ENCODE results near the gene SMARCD1. TPM values are rescaled to one million over a fixed set of nuclear protein-coding genes. Genes with fewer than 3 reads are reported as not detected.

SMARCD1 gene
- total and polyA plus RNA-seq, 9 of the 15 experiments (the other 6 are each of a cell fraction or from before 2014, with no cell fraction given), result 0.86 to 91.7 (median 48.0) TPM

DNA sequence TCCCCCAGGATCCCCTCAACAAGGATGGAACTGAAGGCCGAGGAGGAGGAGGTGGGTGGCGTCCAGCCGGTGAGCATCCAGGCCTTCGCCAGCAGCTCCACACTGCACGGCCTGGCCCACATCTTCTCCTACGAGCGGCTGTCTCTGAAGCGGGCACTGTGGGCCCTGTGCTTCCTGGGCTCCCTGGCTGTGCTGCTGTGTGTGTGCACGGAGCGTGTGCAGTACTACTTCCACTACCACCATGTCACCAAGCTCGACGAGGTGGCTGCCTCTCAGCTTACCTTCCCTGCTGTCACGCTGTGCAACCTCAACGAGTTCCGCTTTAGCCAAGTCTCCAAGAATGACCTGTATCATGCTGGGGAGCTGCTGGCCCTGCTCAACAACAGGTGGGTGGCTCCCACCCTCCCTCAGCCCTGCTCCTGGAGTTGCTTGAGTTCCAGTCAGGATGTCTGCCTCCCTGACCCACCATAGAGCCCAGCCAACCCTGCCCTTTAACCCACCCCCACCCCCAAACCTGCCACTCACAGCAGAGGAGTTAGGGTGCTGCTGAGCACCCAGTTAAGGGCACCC lies 26.3 kb upstream of the SMARCD1 start:
- intact Hi-C loops (cut with micrococcal nuclease), result loop anchor here (5.0 kb wide), 1 partner anchor 282 kb away; no protein-coding TSS in a partner anchor
- no peak overlapping the region for H3K4me2 ChIP-seq (ENCODE audit: insufficient read depth, low read length)
- CTCF ChIA-PET (ENCODE audit: low intra/inter-chr PET ratio), result interaction anchor here (0.9 to 1.4 kb wide), 2 partner anchors 12 to 92 kb away, joined by 3 read pairs; no protein-coding TSS in a partner anchor
- BruUV-seq (replicated peaks), result no TSS peak
- WGBS (ENCODE audit: insufficient coverage, low coverage, missing lambda C conversion rate), result 40% methylated on average over 12 of the region's 15 CpGs
- in situ Hi-C loops (cut with MboI), result loop anchor here (5.0 kb wide), 1 partner anchor 282 kb away; no protein-coding TSS in a partner anchor
- H3K9ac ChIP-seq (ENCODE audit: insufficient read depth in 1 of 2, low read depth in 2 of 2, low read length in 2 of 2), result no peak overlapping the region
- H3K27ac ChIP-seq (ENCODE audit: extremely low read depth, low read depth, low read length), result no peak overlapping the region
- DNase-seq (ENCODE audit: extremely low read depth in 1 of 4, low spot score in 3 of 4) (no peak), ATAC-seq (no peak), FAIRE-seq (no peak)
- H4K20me1 ChIP-seq (replicated peaks; ENCODE audit: control insufficient read depth, insufficient read depth, low read length), result peaks cover 25% of the 10 kb centered on the region
- POLR2A ChIA-PET, result interaction anchor here (0.8 to 1.4 kb wide), 4 partner anchors 8 to 93 kb away, joined by 3 to 5 read pairs (median 3); no protein-coding TSS in a partner anchor
- H3K27me3 ChIP-seq (ENCODE audit: control insufficient read depth in 2 of 2, insufficient read depth in 2 of 2, low read length in 2 of 2), result peaks cover 14 to 56% of the 10 kb centered on the region in 2 experiments; a peak in 4 of 5 replicates
- peaks cover 8 to 30% of the 10 kb centered on the region in 2 experiments; a peak in 4 of 5 replicates for H3K4me1 ChIP-seq (replicated peaks in 1 of 2; ENCODE audit: control insufficient read depth in 2 of 2, insufficient read depth in 2 of 2, low read length in 2 of 2)
- no peaks in the 10 kb centered on the region for H3K9me3 ChIP-seq (replicated peaks; ENCODE audit: control insufficient read depth, insufficient read depth, low read depth, low read length)
- H3K36me3 ChIP-seq (ENCODE audit: control insufficient read depth, insufficient read depth, low read length), result no peaks in the 10 kb centered on the region
- no peaks in the 10 kb centered on the region for H3K79me2 ChIP-seq (ENCODE audit: control insufficient read depth, insufficient read depth, low read length)
- no peak overlapping the region for H3K4me3 ChIP-seq
- H2AFZ ChIP-seq (ENCODE audit: low read depth, low read length), result no peak overlapping the region
- H3K9me1 ChIP-seq (ENCODE audit: control insufficient read depth, insufficient read depth, low read length), result no peaks in the 10 kb centered on the region
- TF ChIP-seq CHD2 (IDR thresholded peaks at IDR 0.05; ENCODE audit: low read depth, low read length), result no peak
- no peak for TF ChIP-seq FOXK1 (CRISPR knock-in tag; IDR thresholded peaks at IDR 0.05; ENCODE audit: borderline replicate concordance)
- no peak for TF ChIP-seq ZNF778 (CRISPR knock-in tag; IDR thresholded peaks at IDR 0.05)
- no peak for TF ChIP-seq SMC3 (conservative IDR thresholded peaks at IDR 0.05; ENCODE audit: insufficient read depth, low read depth, low read length)
- TF ChIP-seq NCOA2 (IDR thresholded peaks at IDR 0.05; ENCODE audit: partially characterized antibody in 2 of 2), result no peak
- TF ChIP-seq NR2C2 (CRISPR knock-in tag; IDR thresholded peaks at IDR 0.05), result no peak
- no peak for TF ChIP-seq NR2C2 (tag; IDR thresholded peaks at IDR 0.05)
- TF ChIP-seq, protein P1, sequence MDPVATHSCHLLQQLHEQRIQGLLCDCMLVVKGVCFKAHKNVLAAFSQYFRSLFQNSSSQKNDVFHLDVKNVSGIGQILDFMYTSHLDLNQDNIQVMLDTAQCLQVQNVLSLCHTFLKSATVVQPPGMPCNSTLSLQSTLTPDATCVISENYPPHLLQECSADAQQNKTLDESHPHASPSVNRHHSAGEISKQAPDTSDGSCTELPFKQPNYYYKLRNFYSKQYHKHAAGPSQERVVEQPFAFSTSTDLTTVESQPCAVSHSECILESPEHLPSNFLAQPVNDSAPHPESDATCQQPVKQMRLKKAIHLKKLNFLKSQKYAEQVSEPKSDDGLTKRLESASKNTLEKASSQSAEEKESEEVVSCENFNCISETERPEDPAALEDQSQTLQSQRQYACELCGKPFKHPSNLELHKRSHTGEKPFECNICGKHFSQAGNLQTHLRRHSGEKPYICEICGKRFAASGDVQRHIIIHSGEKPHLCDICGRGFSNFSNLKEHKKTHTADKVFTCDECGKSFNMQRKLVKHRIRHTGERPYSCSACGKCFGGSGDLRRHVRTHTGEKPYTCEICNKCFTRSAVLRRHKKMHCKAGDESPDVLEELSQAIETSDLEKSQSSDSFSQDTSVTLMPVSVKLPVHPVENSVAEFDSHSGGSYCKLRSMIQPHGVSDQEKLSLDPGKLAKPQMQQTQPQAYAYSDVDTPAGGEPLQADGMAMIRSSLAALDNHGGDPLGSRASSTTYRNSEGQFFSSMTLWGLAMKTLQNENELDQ (CRISPR knock-in tag; IDR thresholded peaks at IDR 0.05; ENCODE audit: borderline replicate concordance), result no peak
- TF ChIP-seq TEAD1 (CRISPR knock-in tag; IDR thresholded peaks at IDR 0.05), result no peak
- TF ChIP-seq SRF (CRISPR knock-in tag; IDR thresholded peaks at IDR 0.05), result no peak
- TF ChIP-seq, protein P2, sequence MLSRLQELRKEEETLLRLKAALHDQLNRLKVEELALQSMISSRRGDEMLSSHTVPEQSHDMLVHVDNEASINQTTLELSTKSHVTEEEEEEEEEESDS (CRISPR knock-in tag; IDR thresholded peaks at IDR 0.05), result no peak
- no peak for TF ChIP-seq CBFA2T3 (IDR thresholded peaks at IDR 0.05)
- TF ChIP-seq, protein P3, sequence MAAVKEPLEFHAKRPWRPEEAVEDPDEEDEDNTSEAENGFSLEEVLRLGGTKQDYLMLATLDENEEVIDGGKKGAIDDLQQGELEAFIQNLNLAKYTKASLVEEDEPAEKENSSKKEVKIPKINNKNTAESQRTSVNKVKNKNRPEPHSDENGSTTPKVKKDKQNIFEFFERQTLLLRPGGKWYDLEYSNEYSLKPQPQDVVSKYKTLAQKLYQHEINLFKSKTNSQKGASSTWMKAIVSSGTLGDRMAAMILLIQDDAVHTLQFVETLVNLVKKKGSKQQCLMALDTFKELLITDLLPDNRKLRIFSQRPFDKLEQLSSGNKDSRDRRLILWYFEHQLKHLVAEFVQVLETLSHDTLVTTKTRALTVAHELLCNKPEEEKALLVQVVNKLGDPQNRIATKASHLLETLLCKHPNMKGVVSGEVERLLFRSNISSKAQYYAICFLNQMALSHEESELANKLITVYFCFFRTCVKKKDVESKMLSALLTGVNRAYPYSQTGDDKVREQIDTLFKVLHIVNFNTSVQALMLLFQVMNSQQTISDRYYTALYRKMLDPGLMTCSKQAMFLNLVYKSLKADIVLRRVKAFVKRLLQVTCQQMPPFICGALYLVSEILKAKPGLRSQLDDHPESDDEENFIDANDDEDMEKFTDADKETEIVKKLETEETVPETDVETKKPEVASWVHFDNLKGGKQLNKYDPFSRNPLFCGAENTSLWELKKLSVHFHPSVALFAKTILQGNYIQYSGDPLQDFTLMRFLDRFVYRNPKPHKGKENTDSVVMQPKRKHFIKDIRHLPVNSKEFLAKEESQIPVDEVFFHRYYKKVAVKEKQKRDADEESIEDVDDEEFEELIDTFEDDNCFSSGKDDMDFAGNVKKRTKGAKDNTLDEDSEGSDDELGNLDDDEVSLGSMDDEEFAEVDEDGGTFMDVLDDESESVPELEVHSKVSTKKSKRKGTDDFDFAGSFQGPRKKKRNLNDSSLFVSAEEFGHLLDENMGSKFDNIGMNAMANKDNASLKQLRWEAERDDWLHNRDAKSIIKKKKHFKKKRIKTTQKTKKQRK (IDR thresholded peaks at IDR 0.05; ENCODE audit: borderline replicate concordance, low read depth, low read length), result no peak
- TF ChIP-seq ZNF133 (CRISPR knock-in tag; IDR thresholded peaks at IDR 0.05), result no peak
- TF ChIP-seq ZFP36 (IDR thresholded peaks at IDR 0.05; ENCODE audit: low read depth, low read length, partially characterized antibody), result no peak
- TF ChIP-seq ZNF79 (CRISPR knock-in tag; IDR thresholded peaks at IDR 0.05; ENCODE audit: low read depth), result no peak

Measured in K562 (cell line).